Measurements from ENCODE around the gene ABCA1. TPM values are rescaled to one million over a fixed set of nuclear protein-coding genes. Genes with fewer than 3 reads are reported as not detected.

The ABCA1 gene
- total RNA-seq, 4 donors from 2014 or later, result 4.9 to 23.8 (median 21.5) TPM

DNA sequence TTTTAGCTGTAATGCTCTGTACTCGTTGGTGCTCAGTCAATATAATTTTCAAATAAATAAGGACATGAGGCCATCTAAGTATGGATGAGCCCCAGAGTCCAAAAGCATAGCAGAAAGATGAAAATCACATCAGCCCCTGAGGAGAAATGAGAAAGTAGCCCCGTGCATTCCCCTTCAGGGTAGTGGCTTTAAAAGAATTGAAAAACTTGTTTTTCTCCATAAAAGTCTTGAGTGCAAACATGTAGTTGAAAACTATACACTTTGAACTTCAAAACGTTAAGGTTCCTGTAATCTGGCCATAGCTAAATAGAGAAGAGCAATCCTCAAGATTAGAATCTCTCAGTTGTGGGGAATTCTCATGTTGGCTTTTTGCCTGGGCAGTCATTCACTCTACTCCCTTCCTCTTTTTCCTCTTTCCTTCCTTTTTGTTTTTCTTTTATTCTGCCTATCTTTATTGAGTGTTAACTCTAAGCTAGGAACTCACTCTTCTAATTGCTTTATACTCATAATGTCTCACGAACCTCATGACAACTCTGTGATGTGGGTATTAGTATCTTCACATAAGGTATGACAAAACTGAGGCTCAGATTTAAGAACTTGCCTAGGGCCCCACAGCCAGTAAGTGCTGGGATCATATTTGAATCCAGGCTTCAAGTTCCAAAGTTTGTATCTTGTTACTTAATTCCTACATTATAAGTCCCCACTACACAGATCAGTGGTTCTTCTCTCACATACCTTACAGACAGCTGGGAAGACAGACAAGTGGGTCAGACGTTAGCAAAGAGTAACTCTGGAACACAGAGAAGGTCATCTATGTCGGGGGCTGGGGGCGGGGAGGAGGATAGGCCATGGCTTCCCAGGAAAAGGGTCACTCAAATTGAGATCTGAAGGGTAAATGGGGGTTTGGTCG is 46.4 kb upstream of the ABCA1 start:
- ATAC-seq (no peak), DNase-seq (no peak)
- no peak for TF ChIP-seq POLR2A (IDR thresholded peaks at IDR 0.05)
- TF ChIP-seq, protein P1, sequence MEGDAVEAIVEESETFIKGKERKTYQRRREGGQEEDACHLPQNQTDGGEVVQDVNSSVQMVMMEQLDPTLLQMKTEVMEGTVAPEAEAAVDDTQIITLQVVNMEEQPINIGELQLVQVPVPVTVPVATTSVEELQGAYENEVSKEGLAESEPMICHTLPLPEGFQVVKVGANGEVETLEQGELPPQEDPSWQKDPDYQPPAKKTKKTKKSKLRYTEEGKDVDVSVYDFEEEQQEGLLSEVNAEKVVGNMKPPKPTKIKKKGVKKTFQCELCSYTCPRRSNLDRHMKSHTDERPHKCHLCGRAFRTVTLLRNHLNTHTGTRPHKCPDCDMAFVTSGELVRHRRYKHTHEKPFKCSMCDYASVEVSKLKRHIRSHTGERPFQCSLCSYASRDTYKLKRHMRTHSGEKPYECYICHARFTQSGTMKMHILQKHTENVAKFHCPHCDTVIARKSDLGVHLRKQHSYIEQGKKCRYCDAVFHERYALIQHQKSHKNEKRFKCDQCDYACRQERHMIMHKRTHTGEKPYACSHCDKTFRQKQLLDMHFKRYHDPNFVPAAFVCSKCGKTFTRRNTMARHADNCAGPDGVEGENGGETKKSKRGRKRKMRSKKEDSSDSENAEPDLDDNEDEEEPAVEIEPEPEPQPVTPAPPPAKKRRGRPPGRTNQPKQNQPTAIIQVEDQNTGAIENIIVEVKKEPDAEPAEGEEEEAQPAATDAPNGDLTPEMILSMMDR (IDR thresholded peaks at IDR 0.05 in 4 of 5, conservative IDR thresholded peaks at IDR 0.05 in 1 of 5), result no peak
- intact Hi-C loops (cut with DNase I; ENCODE audit: low total_unique reads), result no loop called here
- in situ Hi-C loops (cut with MboI; ENCODE audit: low sequenced_read_pairs in 4 of 4), result no loop called here
- H3K4me1 ChIP-seq, result peaks cover 21 to 44% of the 10 kb centered on the region in 2 donors
- no peak overlapping the region for H3K4me3 ChIP-seq
- no peaks in the 10 kb centered on the region for H3K9me3 ChIP-seq
- peak overlapping the region in 2 of 4 donors; percentile 27 to 43 for H3K27ac ChIP-seq
- no peaks in the 10 kb centered on the region for H3K27me3 ChIP-seq
- H3K36me3 ChIP-seq, result no peaks in the 10 kb centered on the region

DNA sequence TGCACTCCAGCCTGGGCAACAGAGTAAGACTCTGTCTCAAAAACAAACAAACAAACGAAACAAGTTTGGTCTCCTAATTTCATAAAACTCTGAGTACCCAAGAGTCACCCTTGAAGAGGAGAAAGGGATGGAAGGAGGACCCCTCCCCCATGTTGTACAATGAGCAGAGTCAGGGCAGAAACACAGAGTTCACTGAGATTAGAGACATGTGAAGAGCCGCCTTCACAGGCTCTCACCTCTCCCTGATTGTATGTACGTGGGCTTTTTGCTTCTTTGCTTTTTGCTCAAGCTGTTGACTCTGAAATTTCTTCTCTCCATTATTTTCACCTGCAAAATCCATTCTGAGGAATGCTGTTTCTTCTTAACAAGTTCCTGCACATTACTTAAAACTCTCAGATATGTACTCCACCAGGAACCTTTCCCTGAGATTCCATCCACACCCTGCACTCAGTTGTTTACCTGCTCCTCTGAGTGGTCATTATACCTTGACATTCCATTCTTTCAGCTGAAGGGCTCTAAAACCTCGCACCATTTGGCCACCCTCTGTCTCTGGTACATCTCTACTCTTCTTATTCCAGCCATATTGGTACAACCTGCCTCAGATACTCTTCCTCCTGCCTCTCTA is 44.4 kb upstream of the ABCA1 start:
- Histone ChIP-seq H3K4me3 (no peak overlapping the region), H3K9me3 (no peaks in the 10 kb centered on the region), H3K36me3 (no peaks in the 10 kb centered on the region), H3K27me3 (no peaks in the 10 kb centered on the region), H3K27ac (no peak overlapping the region), H3K4me1 (peaks cover 28 to 43% of the 10 kb centered on the region in 2 donors)
- intact Hi-C loops (cut with DNase I; ENCODE audit: low total_unique reads) (no loop called here), in situ Hi-C loops (cut with MboI; ENCODE audit: low sequenced_read_pairs in 4 of 4) (no loop called here)
- ATAC-seq (no peak), DNase-seq (no peak)
- TF ChIP-seq POLR2A (IDR thresholded peaks at IDR 0.05), result no peak
- TF ChIP-seq, protein P1 (IDR thresholded peaks at IDR 0.05 in 4 of 5, conservative IDR thresholded peaks at IDR 0.05 in 1 of 5), result no peak

DNA sequence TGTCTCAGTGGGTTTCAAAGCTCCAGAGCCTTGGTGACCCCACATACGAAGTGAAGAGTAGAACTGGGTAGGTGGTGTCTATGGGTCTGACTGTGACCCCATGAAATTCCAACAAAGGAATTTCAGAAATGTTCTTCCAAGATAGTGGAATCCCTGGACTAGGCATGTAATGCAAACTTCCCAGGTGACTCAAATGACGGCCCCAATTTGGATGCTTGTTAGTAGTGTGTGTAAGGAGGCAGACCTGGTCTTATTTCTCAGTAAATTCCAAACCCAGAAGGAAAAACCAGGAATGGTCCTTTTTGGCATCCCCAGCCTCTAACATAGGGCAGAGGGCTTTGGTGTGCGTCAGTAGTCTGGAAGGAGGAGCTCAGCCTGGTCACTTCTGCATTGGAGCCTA is 43.6 kb upstream of the ABCA1 start:
- H3K27ac ChIP-seq, result peak overlapping the region in 1 of 4 donors; percentile 17
- ATAC-seq (no peak), DNase-seq (no peak)
- H3K4me3 ChIP-seq, result no peak overlapping the region
- TF ChIP-seq, protein P1 (IDR thresholded peaks at IDR 0.05 in 4 of 5, conservative IDR thresholded peaks at IDR 0.05 in 1 of 5), result no peak
- TF ChIP-seq POLR2A (IDR thresholded peaks at IDR 0.05), result no peak
- no peaks in the 10 kb centered on the region for H3K27me3 ChIP-seq
- no peaks in the 10 kb centered on the region for H3K9me3 ChIP-seq
- H3K36me3 ChIP-seq, result no peaks in the 10 kb centered on the region
- intact Hi-C loops (cut with DNase I; ENCODE audit: low total_unique reads) (no loop called here), in situ Hi-C loops (cut with MboI; ENCODE audit: low sequenced_read_pairs in 4 of 4) (no loop called here)
- peaks cover 25 to 36% of the 10 kb centered on the region in 2 donors for H3K4me1 ChIP-seq

DNA sequence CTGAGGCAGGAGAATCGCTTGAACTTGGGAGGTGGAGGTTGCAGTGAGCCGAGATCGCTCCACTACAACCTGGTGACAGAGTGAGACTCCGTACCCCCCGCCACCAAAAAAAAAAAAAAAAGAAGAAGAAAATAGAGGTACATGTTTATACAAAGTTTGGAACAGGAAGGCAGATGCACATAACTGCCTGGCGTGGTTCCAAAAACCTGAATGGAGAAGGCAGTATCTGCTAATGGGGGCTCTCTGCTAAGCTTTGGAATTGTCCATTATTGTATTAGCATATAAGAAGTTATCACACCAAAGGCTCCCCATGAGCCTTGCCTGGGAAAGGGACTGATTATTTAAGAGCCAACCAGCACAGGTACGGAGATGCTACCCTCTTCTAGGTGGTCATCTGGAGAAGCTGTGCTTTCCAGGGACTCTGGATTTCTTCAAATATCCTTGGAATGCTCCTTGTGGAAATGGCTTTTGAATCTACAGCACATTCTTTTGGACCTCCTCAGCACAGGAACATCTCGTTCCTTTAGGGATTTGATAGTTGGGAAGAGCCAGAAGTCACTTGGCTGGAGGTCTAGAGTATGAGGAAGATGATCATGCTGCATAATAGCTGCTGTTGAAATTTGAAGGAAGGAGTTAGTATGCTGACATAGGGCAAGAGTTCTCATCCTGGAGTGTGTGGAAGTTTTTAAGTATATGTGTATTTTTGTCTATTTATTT is 42.5 kb upstream of the ABCA1 start:
- DNase-seq (peak in 1 of 2 donors; percentile 44), ATAC-seq (peak; percentile 28 to 36)
- intact Hi-C loops (cut with DNase I; ENCODE audit: low total_unique reads), result no loop called here
- H3K36me3 ChIP-seq, result no peaks in the 10 kb centered on the region
- H3K27me3 ChIP-seq, result no peaks in the 10 kb centered on the region
- peaks cover 25 to 32% of the 10 kb centered on the region in 2 donors for H3K4me1 ChIP-seq
- H3K9me3 ChIP-seq, result no peaks in the 10 kb centered on the region
- TF ChIP-seq, protein P1 (IDR thresholded peaks at IDR 0.05 in 4 of 5, conservative IDR thresholded peaks at IDR 0.05 in 1 of 5), result no peak
- TF ChIP-seq POLR2A (IDR thresholded peaks at IDR 0.05), result no peak
- peak overlapping the region; percentile 94 to 99 (median 96) for H3K27ac ChIP-seq
- in situ Hi-C loops (cut with MboI; ENCODE audit: low sequenced_read_pairs in 4 of 4), result no loop called here
- H3K4me3 ChIP-seq, result no peak overlapping the region
